ENCODE results near the gene DEDD2.

The DEDD2 gene

DNA sequence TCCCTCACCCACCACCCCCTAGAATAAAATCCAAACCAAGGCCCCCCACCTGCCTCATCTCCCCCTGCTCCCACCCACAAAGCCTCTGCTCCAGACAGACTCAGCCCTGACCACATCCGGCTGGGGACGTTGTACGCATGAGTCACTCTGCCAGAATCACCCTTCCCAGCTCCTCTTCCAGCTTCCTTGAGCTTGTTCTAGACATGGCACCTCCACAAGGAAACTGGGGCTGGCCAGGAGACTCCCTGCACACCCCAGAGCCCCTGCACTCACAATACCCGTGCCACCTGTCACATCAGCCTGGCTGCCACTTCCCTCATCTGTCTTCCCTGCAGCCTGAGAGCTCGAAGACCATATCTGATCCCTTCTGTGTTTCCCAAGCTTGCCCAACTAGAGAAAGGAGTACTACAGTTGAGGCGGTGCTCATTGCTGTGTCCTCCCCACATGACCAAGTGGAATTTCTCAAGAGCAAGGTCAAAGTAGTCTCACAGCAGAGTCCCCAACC, 9.7 kb downstream of the DEDD2 start:
- H3K4me3 ChIP-seq = no peak overlapping the region
- no peaks in the 10 kb centered on the region for H3K9me3 ChIP-seq (ENCODE audit: low read depth, low read length)
- peaks cover 46% of the 10 kb centered on the region for H3K36me3 ChIP-seq (ENCODE audit: insufficient read depth, low read length)
- DNase-seq (ENCODE audit: low read depth, low spot score) = no peak
- TF ChIP-seq EZH2 (IDR thresholded peaks at IDR 0.05) (no peak), FOXP2 (optimal IDR thresholded peaks at IDR 0.05; ENCODE audit: control extremely low read depth, extremely low read length, insufficient read depth) (no peak), POLR2AphosphoS5 (IDR thresholded peaks at IDR 0.05; ENCODE audit: borderline replicate concordance, low read depth, low read length) (no peak)
- H3K9ac ChIP-seq (ENCODE audit: insufficient read length) = no peak overlapping the region
- H3K27ac ChIP-seq = no peak overlapping the region

DNA sequence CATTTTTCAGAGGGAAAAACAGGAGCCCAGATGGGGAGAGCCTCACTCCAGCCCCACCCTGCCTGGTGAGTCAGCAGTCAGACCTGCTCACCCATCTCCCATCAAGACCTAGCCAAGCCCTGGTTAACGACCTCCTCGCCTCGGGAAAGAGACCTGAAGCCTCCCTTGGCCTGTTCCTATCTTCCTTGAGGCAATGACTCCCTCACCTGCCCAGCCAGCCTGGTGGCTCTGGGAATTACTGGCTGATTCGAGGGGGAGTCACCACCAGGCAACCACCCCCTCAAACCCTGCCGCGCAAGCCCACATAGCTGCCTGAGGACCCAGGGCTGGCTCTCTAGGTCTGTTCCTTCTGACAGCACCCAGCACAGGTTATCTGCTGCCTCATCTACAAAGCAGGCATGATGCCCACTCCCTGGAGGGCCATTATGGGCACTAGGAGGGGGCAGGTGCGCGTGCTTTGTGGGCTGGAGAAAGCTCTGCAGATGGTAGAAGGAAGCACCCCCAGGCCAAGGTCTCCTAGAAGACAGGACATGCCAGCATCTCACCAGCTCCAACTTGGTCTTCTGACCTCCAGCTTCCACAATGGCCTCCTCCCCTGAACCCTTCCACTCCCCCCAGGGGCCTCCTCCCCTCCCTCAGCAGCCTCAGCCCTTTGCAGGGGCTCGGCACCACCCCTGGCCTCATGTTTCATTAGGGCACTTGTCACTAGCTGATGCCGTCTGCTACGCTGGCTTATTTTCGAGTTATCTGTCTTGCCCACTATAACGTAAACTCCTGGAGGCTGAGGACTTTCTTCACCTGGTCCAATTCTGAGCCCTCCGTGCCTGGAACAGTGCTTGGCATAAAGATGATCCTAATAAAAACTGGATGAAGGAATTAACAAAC, 10.4 kb downstream of the DEDD2 start:
- Histone ChIP-seq H3K4me3 (no peak overlapping the region), H3K9ac (ENCODE audit: insufficient read length) (no peak overlapping the region), H3K36me3 (ENCODE audit: insufficient read depth, low read length) (peaks cover 51% of the 10 kb centered on the region), H3K27ac (no peak overlapping the region), H3K9me3 (ENCODE audit: low read depth, low read length) (no peaks in the 10 kb centered on the region)
- no peak for DNase-seq (ENCODE audit: low read depth, low spot score)
- no peak for TF ChIP-seq FOXP2 (optimal IDR thresholded peaks at IDR 0.05; ENCODE audit: control extremely low read depth, extremely low read length, insufficient read depth)
- no peak for TF ChIP-seq POLR2AphosphoS5 (IDR thresholded peaks at IDR 0.05; ENCODE audit: borderline replicate concordance, low read depth, low read length)
- TF ChIP-seq EZH2 (IDR thresholded peaks at IDR 0.05) = no peak

DNA sequence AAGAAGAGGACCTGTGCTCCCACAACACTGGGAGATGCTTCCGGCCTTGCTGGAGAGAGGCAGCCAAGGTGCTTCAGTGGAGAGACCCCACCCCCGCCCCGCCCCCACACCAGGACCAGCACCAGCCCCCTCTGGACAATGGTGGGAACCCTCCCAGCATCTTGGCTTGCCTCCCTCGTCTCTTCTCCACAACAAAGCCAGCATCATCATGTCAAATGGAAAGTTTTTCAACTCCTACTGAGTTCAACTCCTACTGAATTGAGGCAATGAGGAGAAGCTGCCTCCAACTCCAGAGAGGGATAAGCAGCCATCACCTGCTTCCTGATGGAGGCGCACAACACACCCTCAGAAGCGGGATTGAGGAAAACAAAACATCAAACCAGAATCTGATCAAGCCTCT, 12.8 kb downstream of the DEDD2 start:
- Histone ChIP-seq H3K27ac (no peak overlapping the region), H3K9ac (ENCODE audit: insufficient read length) (no peak overlapping the region), H3K4me3 (no peak overlapping the region), H3K9me3 (ENCODE audit: low read depth, low read length) (no peaks in the 10 kb centered on the region), H3K36me3 (ENCODE audit: insufficient read depth, low read length) (peaks cover 52% of the 10 kb centered on the region)
- DNase-seq (ENCODE audit: low read depth, low spot score) = no peak
- no peak for TF ChIP-seq FOXP2 (optimal IDR thresholded peaks at IDR 0.05; ENCODE audit: control extremely low read depth, extremely low read length, insufficient read depth)
- no peak for TF ChIP-seq EZH2 (IDR thresholded peaks at IDR 0.05)

DNA sequence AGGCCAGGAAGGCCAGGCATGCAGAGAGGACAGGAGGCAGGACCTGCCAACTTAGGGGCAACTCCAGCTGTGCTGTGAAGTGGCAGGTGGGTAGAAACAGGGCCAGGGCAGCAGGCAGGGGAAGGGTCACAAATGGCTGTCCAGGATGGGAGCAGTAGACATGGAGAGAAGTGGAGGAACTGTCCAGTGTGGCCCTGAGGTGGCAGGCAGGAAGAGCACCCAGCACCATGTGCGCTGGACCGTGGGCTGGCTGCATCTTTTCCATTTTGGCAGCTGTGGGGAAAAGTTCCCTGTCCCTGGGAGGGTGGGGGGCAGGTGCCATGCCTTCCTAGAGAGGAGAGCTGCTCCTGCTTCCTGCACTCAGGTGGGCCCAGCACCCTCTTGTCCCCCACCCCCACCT, 13.8 kb downstream of the DEDD2 start:
- H3K27ac ChIP-seq = no peak overlapping the region
- H3K36me3 ChIP-seq (ENCODE audit: insufficient read depth, low read length) = peaks cover 47% of the 10 kb centered on the region
- DNase-seq (ENCODE audit: low read depth, low spot score) = no peak
- no peak overlapping the region for H3K4me3 ChIP-seq
- H3K9ac ChIP-seq (ENCODE audit: insufficient read length) = no peak overlapping the region
- H3K9me3 ChIP-seq (ENCODE audit: low read depth, low read length) = no peaks in the 10 kb centered on the region
- TF ChIP-seq FOXP2 (optimal IDR thresholded peaks at IDR 0.05; ENCODE audit: control extremely low read depth, extremely low read length, insufficient read depth) (no peak), POLR2AphosphoS5 (IDR thresholded peaks at IDR 0.05; ENCODE audit: borderline replicate concordance, low read depth, low read length) (no peak), EZH2 (IDR thresholded peaks at IDR 0.05) (no peak)

GRCh38 chr19:42202290-42202880, 15.1 kb downstream of the DEDD2 start:
- peaks cover 43% of the 10 kb centered on the region for H3K36me3 ChIP-seq (ENCODE audit: insufficient read depth, low read length)
- no peak overlapping the region for H3K27ac ChIP-seq
- no peak for TF ChIP-seq EZH2 (IDR thresholded peaks at IDR 0.05)
- DNase-seq (ENCODE audit: low read depth, low spot score) = no peak
- H3K4me3 ChIP-seq = no peak overlapping the region
- H3K9ac ChIP-seq (ENCODE audit: insufficient read length) = no peak overlapping the region
- no peaks in the 10 kb centered on the region for H3K9me3 ChIP-seq (ENCODE audit: low read depth, low read length)

DNA sequence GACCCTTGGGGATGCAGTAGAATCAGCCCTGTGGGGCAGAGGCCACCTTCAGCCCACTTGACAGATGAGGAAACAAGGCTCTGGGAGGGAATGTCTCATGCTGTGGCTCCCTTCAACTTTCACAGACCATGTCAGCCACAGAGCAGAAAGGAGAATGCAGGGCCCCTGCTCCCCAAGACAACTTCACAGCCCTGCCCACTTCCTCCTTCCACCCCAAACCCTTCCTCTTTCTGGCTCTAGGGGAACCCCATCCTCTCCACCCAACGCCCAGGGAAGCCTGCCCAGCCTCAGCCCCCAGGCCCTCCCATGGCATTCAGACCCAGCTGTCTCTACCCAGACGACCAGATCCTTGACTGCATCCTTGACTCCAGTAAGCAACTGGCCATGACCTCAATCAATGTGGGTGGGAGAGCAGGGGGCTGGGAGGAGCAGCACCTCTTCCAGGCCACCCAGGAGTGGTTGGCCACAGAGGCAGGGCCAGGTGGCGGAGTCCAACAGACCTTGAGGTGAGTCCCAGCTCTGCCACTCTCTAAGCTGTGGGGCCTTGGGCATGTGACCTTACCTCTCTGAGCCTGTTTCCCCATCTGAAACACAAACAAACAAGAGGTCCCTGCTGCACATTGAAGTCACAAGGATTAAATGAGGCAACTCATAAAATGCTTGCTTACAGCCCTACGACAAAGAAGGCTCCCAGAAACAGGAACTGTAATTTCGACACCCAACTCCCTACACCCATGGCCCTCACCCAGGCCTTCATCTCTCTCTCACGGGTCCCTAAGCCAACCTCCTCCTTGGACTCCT, 15.8 kb downstream of the DEDD2 start:
- Histone ChIP-seq H3K27ac (no peak overlapping the region), H3K36me3 (ENCODE audit: insufficient read depth, low read length) (peaks cover 40% of the 10 kb centered on the region), H3K9me3 (ENCODE audit: low read depth, low read length) (no peaks in the 10 kb centered on the region), H3K9ac (ENCODE audit: insufficient read length) (no peak overlapping the region), H3K4me3 (no peak overlapping the region)
- no peak for DNase-seq (ENCODE audit: low read depth, low spot score)
- TF ChIP-seq FOXP2 (optimal IDR thresholded peaks at IDR 0.05; ENCODE audit: control extremely low read depth, extremely low read length, insufficient read depth) (no peak), EZH2 (IDR thresholded peaks at IDR 0.05) (no peak), POLR2AphosphoS5 (IDR thresholded peaks at IDR 0.05; ENCODE audit: borderline replicate concordance, low read depth, low read length) (no peak)

DNA sequence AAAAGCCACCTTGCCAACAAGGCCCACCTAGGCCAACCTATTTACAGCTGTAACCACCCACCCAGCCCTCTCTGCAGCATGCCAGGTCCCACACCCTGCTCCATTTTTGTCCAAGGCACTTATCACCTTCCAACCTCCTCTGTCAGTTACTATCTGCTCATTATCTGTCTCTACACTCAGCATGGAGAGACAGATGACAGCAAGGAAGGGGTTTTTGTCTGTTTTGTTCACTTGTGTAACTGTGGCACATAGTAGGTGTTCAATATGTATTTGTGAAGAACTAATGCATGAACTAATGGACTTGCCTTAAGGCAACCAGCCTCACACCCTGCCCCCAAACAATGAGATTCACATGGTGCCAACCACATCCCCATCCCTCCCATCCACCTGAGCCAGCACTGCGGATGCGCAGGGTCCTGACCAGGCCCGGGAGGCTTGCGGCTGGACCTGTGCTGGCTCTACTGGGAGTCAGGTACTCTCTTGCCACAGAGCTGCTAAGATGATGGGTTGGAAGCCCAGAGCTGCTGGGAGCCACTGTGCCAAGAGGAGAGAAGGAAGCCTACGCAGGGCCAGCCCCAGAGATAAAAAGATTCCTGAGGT, 17.3 kb downstream of the DEDD2 start:
- H3K9me3 ChIP-seq (ENCODE audit: low read depth, low read length) = no peaks in the 10 kb centered on the region
- DNase-seq (ENCODE audit: low read depth, low spot score) = no peak
- TF ChIP-seq EZH2 (IDR thresholded peaks at IDR 0.05) = no peak
- no peak for TF ChIP-seq FOXP2 (optimal IDR thresholded peaks at IDR 0.05; ENCODE audit: control extremely low read depth, extremely low read length, insufficient read depth)
- TF ChIP-seq POLR2AphosphoS5 (IDR thresholded peaks at IDR 0.05; ENCODE audit: borderline replicate concordance, low read depth, low read length) = no peak
- no peak overlapping the region for H3K27ac ChIP-seq
- peaks cover 37% of the 10 kb centered on the region for H3K36me3 ChIP-seq (ENCODE audit: insufficient read depth, low read length)
- H3K4me3 ChIP-seq = no peak overlapping the region
- no peak overlapping the region for H3K9ac ChIP-seq (ENCODE audit: insufficient read length)

All from SK-N-MC (cell line).